Kidney (tissue), 14 donors: Measurements from ENCODE around the gene VPS29. TPM values are rescaled to one million over a fixed set of nuclear protein-coding genes. Genes with fewer than 3 reads are reported as not detected.
"Not testable (repeated sequence)": the region's sequence is repeated elsewhere in the genome, so short reads cannot be mapped to it uniquely, and the experiment has no call there.

Source experiments
- DNase-seq, 5 donors: peaks; one replicate each; pipeline ENCODE4 v3.0.0-alpha.2; 2013 to 2020
- FAIRE-seq: peaks from 2 replicates; lab custom pipeline; 2012; peaks lifted over from hg19 to GRCh38; lab: Jason Lieb, UNC
- H3K27ac ChIP-seq, 2 donors: one replicate each; pipeline ENCODE4 v1.7.0; 2013; ENCODE audit warnings: low read depth in 2 of 2, low read length in 2 of 2, inconsistent platforms in 1 of 2
- H3K27me3 ChIP-seq: one replicate; pipeline ENCODE4 v1.7.1; 2013; ENCODE audit warnings: low read length, inconsistent platforms; ENCODE audit not compliant: control insufficient read depth, insufficient read depth
- H3K36me3 ChIP-seq, 3 donors: one replicate each; pipeline versions ENCODE4 v1.7.0 to v1.7.1; 2013; ENCODE audit warnings: low read length in 3 of 3, control low read depth in 1 of 3, inconsistent platforms in 1 of 3; ENCODE audit not compliant: insufficient read depth in 3 of 3, control insufficient read depth in 2 of 3
- H3K4me1 ChIP-seq, 3 donors: one replicate each; pipeline versions ENCODE4 v1.7.0 to v1.7.1; 2013; ENCODE audit warnings: low read length in 3 of 3, inconsistent platforms in 1 of 3, low read depth in 1 of 3; ENCODE audit not compliant: control insufficient read depth in 2 of 3, insufficient read depth in 2 of 3
- H3K4me3 ChIP-seq, 3 donors: one replicate each; pipeline versions ENCODE4 v1.7.0 to v1.8.1; 2013; ENCODE audit warnings: low read length in 3 of 3, control low read depth in 1 of 3, inconsistent platforms in 1 of 3
- H3K9ac ChIP-seq, 3 donors: one replicate each; pipeline versions ENCODE4 v1.7.0 to v1.7.1; 2013; ENCODE audit warnings: low read length in 3 of 3, control low read depth in 1 of 3, inconsistent platforms in 1 of 3
- H3K9me3 ChIP-seq, 3 donors: one replicate each; pipeline versions ENCODE4 v1.7.0 to v1.7.1; 2013; ENCODE audit warnings: low read length in 3 of 3, control low read depth in 1 of 3, inconsistent platforms in 1 of 3; ENCODE audit not compliant: control insufficient read depth in 2 of 3, insufficient read depth in 1 of 3
- intact Hi-C: fragments of 100-400 bp; cut with DNase I; formaldehyde crosslinking; loops from one replicate; pipeline ENCODE4 v1.11.1; 2022
- polyA plus RNA-seq: library from polyadenylated mRNA; stranded (reverse); fragments of 350-450 nt; fragmentation: Illumina TruSeq; extraction: RNeasy Lipid Tissue Mini Kit (QIAGEN cat#74804); gene quantifications from one replicate; pipeline ENCODE4 v1.2.3, GENCODE V29; 2014; ENCODE audit warnings: low read depth, low replicate concordance; ENCODE audit not compliant: insufficient read depth
- total RNA-seq: library from RNA; stranded (reverse); fragmentation: NEBNext Ultra II Directional; extraction: Animal tissue kit (Norgen Biotek cat#: 25700); gene quantifications from one replicate; pipeline ENCODE4 v1.2.1, GENCODE V29; 2021
- TF ChIP-seq, protein P1 (sequence below): IDR thresholded peaks from 3 replicates; pipeline ENCODE4 v1.5.1; 2012; ENCODE audit warnings: mild to moderate bottlenecking, moderate library complexity, borderline replicate concordance; ENCODE audit not compliant: insufficient read depth; ENCODE audit errors: extremely low read depth
- donor health status: control.
- donor health status: control.
- donor health status: control.
- donor health status: control.
- donor health status: control.
- donor health status: DM: yes; HTN: yes; CAD: no.
- donor health status: Normal renal cell carcinoma (clear cell type).

Gene VPS29
- total and polyA plus RNA-seq, 2 donors from 2014 or later, result 108 to 153 TPM

DNA sequence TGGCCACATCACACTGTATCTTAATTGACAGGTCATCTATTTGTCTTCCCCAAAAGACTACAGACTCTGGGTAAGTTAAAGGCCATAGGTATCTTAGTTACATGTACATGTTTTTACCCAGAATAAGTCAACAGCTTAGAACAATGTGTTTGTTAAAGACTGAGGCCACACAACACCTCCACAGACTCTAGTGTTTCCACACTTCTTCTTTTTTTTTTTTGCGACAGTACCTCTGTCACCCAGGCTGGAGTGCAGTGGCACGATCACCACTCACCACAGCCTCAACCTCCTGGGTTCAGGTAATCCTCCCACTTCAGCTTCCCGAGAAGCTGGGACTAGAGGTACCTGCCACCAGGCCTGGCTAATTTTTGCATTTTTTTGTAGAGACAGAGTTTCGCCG, 35.1 kb downstream of the VPS29 start:
- Histone ChIP-seq H3K36me3 (peaks cover 2 to 12% (median 2%) of the 10 kb centered on the region in 3 donors), H3K4me1 (peaks cover 0 to 10% (median 3%) of the 10 kb centered on the region in 3 donors), H3K4me3 (no peak overlapping the region), H3K9me3 (no peaks in the 10 kb centered on the region), H3K27ac (no peak overlapping the region), H3K9ac (no peak overlapping the region), H3K27me3 (no peaks in the 10 kb centered on the region)
- FAIRE-seq, result no peak
- TF ChIP-seq, protein P1, sequence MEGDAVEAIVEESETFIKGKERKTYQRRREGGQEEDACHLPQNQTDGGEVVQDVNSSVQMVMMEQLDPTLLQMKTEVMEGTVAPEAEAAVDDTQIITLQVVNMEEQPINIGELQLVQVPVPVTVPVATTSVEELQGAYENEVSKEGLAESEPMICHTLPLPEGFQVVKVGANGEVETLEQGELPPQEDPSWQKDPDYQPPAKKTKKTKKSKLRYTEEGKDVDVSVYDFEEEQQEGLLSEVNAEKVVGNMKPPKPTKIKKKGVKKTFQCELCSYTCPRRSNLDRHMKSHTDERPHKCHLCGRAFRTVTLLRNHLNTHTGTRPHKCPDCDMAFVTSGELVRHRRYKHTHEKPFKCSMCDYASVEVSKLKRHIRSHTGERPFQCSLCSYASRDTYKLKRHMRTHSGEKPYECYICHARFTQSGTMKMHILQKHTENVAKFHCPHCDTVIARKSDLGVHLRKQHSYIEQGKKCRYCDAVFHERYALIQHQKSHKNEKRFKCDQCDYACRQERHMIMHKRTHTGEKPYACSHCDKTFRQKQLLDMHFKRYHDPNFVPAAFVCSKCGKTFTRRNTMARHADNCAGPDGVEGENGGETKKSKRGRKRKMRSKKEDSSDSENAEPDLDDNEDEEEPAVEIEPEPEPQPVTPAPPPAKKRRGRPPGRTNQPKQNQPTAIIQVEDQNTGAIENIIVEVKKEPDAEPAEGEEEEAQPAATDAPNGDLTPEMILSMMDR, result no peak
- intact Hi-C loops, result no loop called here
- DNase-seq, result no peak

DNA sequence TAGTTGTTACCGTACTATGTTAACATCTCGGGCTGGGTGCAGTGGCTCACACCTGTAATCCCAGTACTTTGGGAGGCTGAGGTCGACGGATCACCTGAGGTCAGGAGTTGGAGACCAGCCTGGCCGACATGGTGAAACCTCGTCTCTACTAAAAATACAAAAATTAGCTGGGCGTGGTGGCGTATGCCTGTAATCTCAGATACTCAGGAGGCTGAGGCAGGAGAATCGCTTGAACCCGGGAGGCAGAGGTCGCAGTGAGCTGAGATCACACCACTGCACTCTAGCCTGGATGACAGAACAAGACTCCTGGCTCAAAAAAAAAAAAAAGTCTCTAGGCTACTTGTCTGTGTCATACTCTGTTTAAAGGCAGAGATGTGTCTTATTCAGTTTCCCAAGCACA, 36.1 kb downstream of the VPS29 start:
- H3K9ac ChIP-seq, H3K27ac ChIP-seq, H3K4me1 ChIP-seq, H3K9me3 ChIP-seq, DNase-seq, intact Hi-C loops, H3K27me3 ChIP-seq, FAIRE-seq, H3K4me3 ChIP-seq: not testable (repeated sequence)
- H3K36me3 ChIP-seq, result peaks cover 2 to 12% (median 2%) of the 10 kb centered on the region in 3 donors

DNA sequence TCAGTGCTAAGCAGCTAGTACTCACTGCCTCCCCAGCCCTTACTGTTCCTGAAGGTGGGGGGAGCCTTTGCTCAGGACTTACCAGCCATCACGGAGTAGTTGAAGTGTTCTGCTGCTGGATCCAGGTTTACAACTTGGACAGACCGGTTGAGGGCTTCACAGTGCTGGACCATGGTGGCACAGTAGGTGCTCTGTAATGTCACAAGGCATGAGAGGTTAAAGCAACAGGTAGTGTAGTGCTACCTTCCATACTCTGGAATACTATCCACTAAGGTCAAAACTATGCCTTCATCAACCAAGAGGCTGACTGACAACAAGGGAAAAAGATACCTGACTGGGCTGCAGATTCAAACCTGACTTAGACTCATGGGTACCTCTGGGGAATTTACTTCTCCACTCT, 36.9 kb downstream of the VPS29 start:
- Histone ChIP-seq H3K4me3 (no peak overlapping the region), H3K27me3 (no peaks in the 10 kb centered on the region), H3K36me3 (peaks cover 2 to 16% (median 4%) of the 10 kb centered on the region in 3 donors), H3K9ac (no peak overlapping the region), H3K4me1 (peaks cover 0 to 10% (median 3%) of the 10 kb centered on the region in 3 donors), H3K9me3 (no peaks in the 10 kb centered on the region), H3K27ac (no peak overlapping the region)
- TF ChIP-seq, protein P1, result no peak
- intact Hi-C loops, result no loop called here
- FAIRE-seq (no peak), DNase-seq (no peak)

DNA sequence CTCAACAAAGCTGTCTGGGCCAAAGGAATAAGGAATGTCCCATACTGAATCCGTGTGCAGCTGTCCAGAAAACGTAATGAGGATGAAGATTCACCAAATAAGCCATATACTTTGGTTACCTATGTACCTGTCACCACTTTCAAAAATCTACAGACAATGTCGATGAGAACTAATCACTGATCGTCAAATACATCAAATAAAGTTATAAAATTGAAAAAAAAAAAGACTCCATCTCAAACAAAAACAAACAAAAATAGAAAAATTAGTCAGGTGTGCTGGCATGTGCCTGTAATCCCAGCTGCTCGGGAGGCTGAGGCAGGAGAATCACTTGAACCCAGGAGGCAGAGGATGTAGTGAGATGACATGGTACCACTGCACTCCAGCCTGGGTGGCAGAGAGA, 40.7 kb downstream of the VPS29 start:
- H3K9ac ChIP-seq, FAIRE-seq, intact Hi-C loops, H3K4me1 ChIP-seq, H3K27me3 ChIP-seq, H3K9me3 ChIP-seq, DNase-seq, H3K4me3 ChIP-seq, H3K27ac ChIP-seq: not testable (repeated sequence)
- peaks cover 2 to 21% (median 6%) of the 10 kb centered on the region in 3 donors for H3K36me3 ChIP-seq
